SU-DHL-6 (cell line): ENCODE data around the gene PGPEP1.

Experiments used
- CTCF ChIP-seq: fragments of 200-600 bp; sonication (generic); IDR thresholded peaks from one replicate; pipeline ENCODE4 v1.5.1; 2017; ENCODE audit warnings: antibody characterized with exemption, mild to moderate bottlenecking, low read length, moderate library complexity; ENCODE audit not compliant: insufficient read depth, poor library complexity, severe bottlenecking
- EZH2phosphoT487 ChIP-seq: fragments of 200-600 bp; sonication (generic), shearing (Covaris generic); conservative IDR thresholded peaks from 2 replicates; pipeline ENCODE4 v1.6.1; 2018; ENCODE audit warnings: mild to moderate bottlenecking, antibody characterized with exemption, low read length, moderate library complexity, mixed read lengths

- TF ChIP-seq CTCF (no peak), EZH2phosphoT487 (no peak)
Measured at GRCh38 chr19:18311502-18312091, 28.8 kb upstream of the PGPEP1 start.
